Measurements from ENCODE around the gene SLC35F5. TPM values are rescaled to one million over a fixed set of nuclear protein-coding genes. Genes with fewer than 3 reads are reported as not detected.

Gene SLC35F5
- total and polyA plus RNA-seq, 10 of the 15 experiments (the other 5 are each of a cell fraction or from before 2014, with no cell fraction given), result 1.8 to 31.3 (median 16.5) TPM

DNA sequence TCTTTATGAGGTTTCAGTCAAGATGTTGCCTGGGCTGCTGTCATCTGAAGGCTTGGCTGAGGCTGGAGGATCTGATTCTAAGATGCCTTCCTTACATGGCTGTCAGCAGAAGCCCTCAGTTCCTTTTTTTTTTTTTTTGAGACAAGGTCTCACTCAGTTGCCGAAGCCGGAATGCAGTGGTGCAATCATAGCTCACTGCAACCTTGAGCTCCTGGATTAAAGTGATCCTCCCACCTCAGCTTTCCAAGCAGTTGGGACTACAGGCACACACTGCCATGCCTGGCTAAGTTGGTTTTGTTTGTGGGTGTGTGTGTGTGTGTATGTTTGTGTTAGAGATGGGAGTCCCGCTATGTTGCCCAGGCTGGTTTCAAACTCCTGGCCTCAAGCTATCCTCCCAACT lies 13.1 kb upstream of the SLC35F5 start:
- H2AFZ ChIP-seq (ENCODE audit: control insufficient read depth, low read depth, low read length), result no peak overlapping the region
- no peaks in the 10 kb centered on the region for H3K36me3 ChIP-seq (ENCODE audit: control insufficient read depth in 2 of 2, insufficient read depth in 2 of 2, low read length in 1 of 2)
- H3K27me3 ChIP-seq (replicated peaks in 1 of 2; ENCODE audit: control insufficient read depth in 2 of 2, insufficient read depth in 2 of 2, low read length in 1 of 2), result no peaks in the 10 kb centered on the region
- ChIA-PET CTCF (no interaction called here), POLR2A (interaction anchor here (0.6 kb wide), 1 partner anchor 168 kb away, joined by 4 read pairs; no protein-coding TSS in a partner anchor), SMC1A (ENCODE audit: uncharacterized antibody, unreplicated experiment) (interaction anchor here (1.1 kb wide), 1 partner anchor 64 kb away, joined by 3 read pairs; no protein-coding TSS in a partner anchor), RAD21 (ENCODE audit: unreplicated experiment) (no interaction called here)
- TF ChIP-seq WRNIP1 (IDR thresholded peaks at IDR 0.05; ENCODE audit: borderline replicate concordance, low read depth, low read length), result no peak
- TF ChIP-seq POLR2AphosphoS2 (IDR thresholded peaks at IDR 0.05; ENCODE audit: low read depth, low read length), result no peak
- TF ChIP-seq NR2C2 (IDR thresholded peaks at IDR 0.05; ENCODE audit: borderline replicate concordance, control insufficient read depth, insufficient read length, low read depth), result no peak
- TF ChIP-seq, protein P1, sequence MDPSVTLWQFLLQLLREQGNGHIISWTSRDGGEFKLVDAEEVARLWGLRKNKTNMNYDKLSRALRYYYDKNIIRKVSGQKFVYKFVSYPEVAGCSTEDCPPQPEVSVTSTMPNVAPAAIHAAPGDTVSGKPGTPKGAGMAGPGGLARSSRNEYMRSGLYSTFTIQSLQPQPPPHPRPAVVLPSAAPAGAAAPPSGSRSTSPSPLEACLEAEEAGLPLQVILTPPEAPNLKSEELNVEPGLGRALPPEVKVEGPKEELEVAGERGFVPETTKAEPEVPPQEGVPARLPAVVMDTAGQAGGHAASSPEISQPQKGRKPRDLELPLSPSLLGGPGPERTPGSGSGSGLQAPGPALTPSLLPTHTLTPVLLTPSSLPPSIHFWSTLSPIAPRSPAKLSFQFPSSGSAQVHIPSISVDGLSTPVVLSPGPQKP (IDR thresholded peaks at IDR 0.05; ENCODE audit: low read depth, low read length), result no peak
- H3K27ac ChIP-seq (ENCODE audit: control insufficient read depth, insufficient read depth), result no peak overlapping the region
- no peaks in the 10 kb centered on the region for H4K20me1 ChIP-seq (ENCODE audit: control insufficient read depth, insufficient read depth)
- intact Hi-C loops (cut with micrococcal nuclease; ENCODE audit: unreplicated experiment), result no loop called here
- DNase-seq (ENCODE audit: low read depth, low spot score), result no peak
- FAIRE-seq, result no peak
- no peak for ATAC-seq
- no peaks in the 10 kb centered on the region; the same call in 2 of the 3 replicates for H3K9me3 ChIP-seq (replicated peaks; ENCODE audit: control insufficient read depth, insufficient read depth, low read length)
- WGBS (ENCODE audit: insufficient coverage, insufficient replicate concordance, low lambda C conversion rate, missing lambda C conversion rate), result 90% methylated on average over 3 of the region's 3 CpGs
- H3K79me2 ChIP-seq (ENCODE audit: control insufficient read depth, insufficient read depth, low read length), result no peaks in the 10 kb centered on the region
- H3K4me2 ChIP-seq (ENCODE audit: control insufficient read depth, insufficient read depth), result no peak overlapping the region
- BruUV-seq (replicated peaks), result no TSS peak
- in situ Hi-C loops (cut with MboI), result no loop called here
- H3K4me3 ChIP-seq, result no peak overlapping the region
- no peaks in the 10 kb centered on the region for H3K4me1 ChIP-seq (ENCODE audit: control insufficient read depth, insufficient read depth, low read length)
- H3K9ac ChIP-seq (ENCODE audit: control insufficient read depth, insufficient read depth, low read length), result no peak overlapping the region

DNA sequence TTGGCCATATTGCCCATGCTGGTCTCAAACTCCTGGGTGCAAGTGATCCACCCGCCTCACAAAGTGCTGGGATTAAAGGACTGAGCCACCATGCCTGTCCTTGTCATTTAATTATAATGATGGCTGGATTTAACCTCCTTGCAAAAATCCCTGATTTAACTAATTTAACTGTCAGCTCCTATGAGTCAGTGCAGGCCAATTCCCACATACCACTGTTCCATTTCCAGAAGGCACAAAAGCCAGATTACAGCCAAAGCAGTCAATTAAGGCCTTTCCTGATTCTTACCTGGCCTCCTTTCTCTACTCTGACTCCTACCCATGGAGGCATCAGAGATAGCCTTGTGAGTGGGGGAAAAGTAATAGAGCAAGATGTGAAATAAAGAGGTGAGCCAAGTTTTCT lies 12.3 kb upstream of the SLC35F5 start:
- ChIA-PET RAD21 (ENCODE audit: unreplicated experiment) (no interaction called here), SMC1A (ENCODE audit: uncharacterized antibody, unreplicated experiment) (interaction anchor here (1.1 kb wide), 1 partner anchor 63 kb away, joined by 3 read pairs; no protein-coding TSS in a partner anchor), CTCF (no interaction called here), POLR2A (no interaction called here)
- TF ChIP-seq RB1 (IDR thresholded peaks at IDR 0.05; ENCODE audit: borderline replicate concordance) (no peak), RUNX3 (IDR thresholded peaks at IDR 0.05; ENCODE audit: low read length) (no peak), HDAC2 (IDR thresholded peaks at IDR 0.05) (no peak), POLR2A (IDR thresholded peaks at IDR 0.05; ENCODE audit: low read depth, low read length) (no peak), TAF1 (IDR thresholded peaks at IDR 0.05; ENCODE audit: borderline replicate concordance, low read depth, low read length) (no peak), ZZZ3 (IDR thresholded peaks at IDR 0.05; ENCODE audit: control insufficient read depth, insufficient read length, low read depth) (no peak), CBX3 (IDR thresholded peaks at IDR 0.05; ENCODE audit: borderline replicate concordance, low read depth) (no peak), NFYA (IDR thresholded peaks at IDR 0.05; ENCODE audit: borderline replicate concordance, low read depth, low read length) (no peak), SREBF1 (IDR thresholded peaks at IDR 0.05; ENCODE audit: low read length) (no peak)
- TF ChIP-seq, protein P2, sequence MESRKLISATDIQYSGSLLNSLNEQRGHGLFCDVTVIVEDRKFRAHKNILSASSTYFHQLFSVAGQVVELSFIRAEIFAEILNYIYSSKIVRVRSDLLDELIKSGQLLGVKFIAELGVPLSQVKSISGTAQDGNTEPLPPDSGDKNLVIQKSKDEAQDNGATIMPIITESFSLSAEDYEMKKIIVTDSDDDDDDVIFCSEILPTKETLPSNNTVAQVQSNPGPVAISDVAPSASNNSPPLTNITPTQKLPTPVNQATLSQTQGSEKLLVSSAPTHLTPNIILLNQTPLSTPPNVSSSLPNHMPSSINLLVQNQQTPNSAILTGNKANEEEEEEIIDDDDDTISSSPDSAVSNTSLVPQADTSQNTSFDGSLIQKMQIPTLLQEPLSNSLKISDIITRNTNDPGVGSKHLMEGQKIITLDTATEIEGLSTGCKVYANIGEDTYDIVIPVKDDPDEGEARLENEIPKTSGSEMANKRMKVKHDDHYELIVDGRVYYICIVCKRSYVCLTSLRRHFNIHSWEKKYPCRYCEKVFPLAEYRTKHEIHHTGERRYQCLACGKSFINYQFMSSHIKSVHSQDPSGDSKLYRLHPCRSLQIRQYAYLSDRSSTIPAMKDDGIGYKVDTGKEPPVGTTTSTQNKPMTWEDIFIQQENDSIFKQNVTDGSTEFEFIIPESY (IDR thresholded peaks at IDR 0.05), result no peak
- in situ Hi-C loops (cut with MboI) (no loop called here), intact Hi-C loops (cut with micrococcal nuclease; ENCODE audit: unreplicated experiment) (no loop called here)
- H3K27ac ChIP-seq (ENCODE audit: control insufficient read depth, insufficient read depth), result no peak overlapping the region
- DNase-seq (ENCODE audit: low read depth, low spot score) (no peak), FAIRE-seq (no peak), ATAC-seq (no peak)
- no peaks in the 10 kb centered on the region for H4K20me1 ChIP-seq (ENCODE audit: control insufficient read depth, insufficient read depth)
- no peaks in the 10 kb centered on the region for H3K79me2 ChIP-seq (ENCODE audit: control insufficient read depth, insufficient read depth, low read length)
- WGBS (ENCODE audit: insufficient coverage, insufficient replicate concordance, low lambda C conversion rate, missing lambda C conversion rate), result 82% methylated on average over 1 of the region's 1 CpG
- no peaks in the 10 kb centered on the region; the same call in 2 of the 3 replicates for H3K9me3 ChIP-seq (replicated peaks; ENCODE audit: control insufficient read depth, insufficient read depth, low read length)
- no peaks in the 10 kb centered on the region for H3K4me1 ChIP-seq (ENCODE audit: control insufficient read depth, insufficient read depth, low read length)
- no peaks in the 10 kb centered on the region for H3K36me3 ChIP-seq (ENCODE audit: control insufficient read depth in 2 of 2, insufficient read depth in 2 of 2, low read length in 1 of 2)
- H2AFZ ChIP-seq (ENCODE audit: control insufficient read depth, low read depth, low read length), result no peak overlapping the region
- no peak overlapping the region for H3K4me2 ChIP-seq (ENCODE audit: control insufficient read depth, insufficient read depth)
- BruUV-seq (replicated peaks), result no TSS peak
- no peak overlapping the region for H3K9ac ChIP-seq (ENCODE audit: control insufficient read depth, insufficient read depth, low read length)
- H3K27me3 ChIP-seq (replicated peaks in 1 of 2; ENCODE audit: control insufficient read depth in 2 of 2, insufficient read depth in 2 of 2, low read length in 1 of 2), result no peaks in the 10 kb centered on the region
- H3K4me3 ChIP-seq, result no peak overlapping the region

All from GM12878 (cell line).